Activated CD8-positive, alpha-beta memory T cell treated with anti-CD3 and anti-CD28 coated beads for 1 hour (primary cell): ENCODE results near the gene APIP.

ENCODE experiments used
- DNase-seq, 2 donors: peaks; one replicate each; pipeline ENCODE4 v3.0.0-alpha.2; 2020; ENCODE audit warnings: low read depth in 1 of 2; ENCODE audit errors: extremely low read depth in 1 of 2

APIP gene

GRCh38 chr11:34890089-34890488 lies 26.1 kb downstream of the APIP start:
- DNase-seq, result no peak

- no peak for DNase-seq
These were observed 28.9 kb downstream of the APIP start for GRCh38 chr11:34887260-34887659.

- DNase-seq, result no peak
These were observed 29.6 kb downstream of the APIP start for GRCh38 chr11:34886609-34887008.

GRCh38 chr11:34881900-34882299 lies 34.3 kb downstream of the APIP start:
- no peak for DNase-seq

GRCh38 chr11:34877375-34877975 lies 38.7 kb downstream of the APIP start:
- DNase-seq, result no peak

- no peak for DNase-seq
These were observed 42.0 kb downstream of the APIP start for GRCh38 chr11:34874202-34874601.

- DNase-seq, result no peak
These were observed 45.5 kb downstream of the APIP start for GRCh38 chr11:34870548-34871196.

- no peak for DNase-seq
These were observed 46.8 kb downstream of the APIP start for GRCh38 chr11:34869425-34869824.

- DNase-seq, result no peak
These were observed 49.8 kb downstream of the APIP start for GRCh38 chr11:34866375-34866774.

- DNase-seq, result no peak
These were observed 50.9 kb downstream of the APIP start for GRCh38 chr11:34865261-34865660.

- DNase-seq, result no peak
These were observed 51.8 kb downstream of the APIP start for GRCh38 chr11:34864424-34864823.

GRCh38 chr11:34863048-34863447 lies 53.1 kb downstream of the APIP start:
- no peak for DNase-seq

GRCh38 chr11:34860518-34860917 lies 55.7 kb downstream of the APIP start:
- DNase-seq, result no peak

- DNase-seq, result no peak
These were observed 56.1 kb downstream of the APIP start for GRCh38 chr11:34860034-34860433.

- no peak for DNase-seq
These were observed 56.7 kb downstream of the APIP start for GRCh38 chr11:34859496-34859895.

- no peak for DNase-seq
These were observed 58.7 kb downstream of the APIP start for GRCh38 chr11:34857463-34857862.

GRCh38 chr11:34856251-34856650 lies 59.9 kb downstream of the APIP start:
- DNase-seq, result no peak

- DNase-seq, result no peak
These were observed 60.5 kb downstream of the APIP start for GRCh38 chr11:34855754-34856095.

GRCh38 chr11:34855021-34855753 lies 61.0 kb downstream of the APIP start:
- no peak for DNase-seq

- no peak for DNase-seq
These were observed 64.3 kb downstream of the APIP start for GRCh38 chr11:34851916-34852315.

- DNase-seq, result no peak
These were observed 65.8 kb downstream of the APIP start for GRCh38 chr11:34850334-34850733.

GRCh38 chr11:34846467-34846866 lies 69.7 kb downstream of the APIP start:
- DNase-seq, result no peak
